Hepatocyte (in vitro differentiated cells): ENCODE results near the gene LBP. TPM values are rescaled to one million over a fixed set of nuclear protein-coding genes. Genes with fewer than 3 reads are reported as not detected.
"Not testable (repeated sequence)": the region's sequence is repeated elsewhere in the genome, so short reads cannot be mapped to it uniquely, and the experiment has no call there.

Source experiments
- DNase-seq: peaks from one replicate; pipeline ENCODE4 v3.0.0-alpha.2; 2016; ENCODE audit warnings: low spot score
- H2AFZ ChIP-seq: fragments of 200-600 bp; sonication (generic); 2 replicates; pipeline ENCODE4 v1.6.0; 2016; ENCODE audit warnings: antibody characterized with exemption, mild to moderate bottlenecking
- H3K27ac ChIP-seq: fragments of 200-600 bp; sonication (generic); 2 replicates; pipeline ENCODE4 v1.5.1; 2016; ENCODE audit warnings: mild to moderate bottlenecking
- H3K27me3 ChIP-seq: fragments of 200-600 bp; sonication (generic); 2 replicates; pipeline ENCODE4 v1.6.1; 2016
- H3K36me3 ChIP-seq: fragments of 200-600 bp; sonication (generic); replicated peaks from 2 replicates; pipeline ENCODE4 v1.5.1; 2016; ENCODE audit warnings: low read depth; ENCODE audit not compliant: insufficient read depth
- H3K4me1 ChIP-seq: fragments of 200-600 bp; sonication (generic); 2 replicates; pipeline ENCODE4 v1.5.1; 2016; ENCODE audit warnings: mild to moderate bottlenecking, moderate library complexity; ENCODE audit not compliant: insufficient read depth
- H3K4me2 ChIP-seq: fragments of 200-600 bp; sonication (generic); 2 replicates; pipeline ENCODE4 v1.6.0; 2016
- H3K4me3 ChIP-seq: fragments of 200-600 bp; sonication (generic); 2 replicates; pipeline ENCODE4 v1.5.1; 2016; ENCODE audit warnings: mild to moderate bottlenecking
- H3K79me2 ChIP-seq: fragments of 200-600 bp; sonication (generic); 2 replicates; pipeline ENCODE4 v1.6.0; 2017; ENCODE audit warnings: mild to moderate bottlenecking
- H3K9me2 ChIP-seq: fragments of 200-600 bp; sonication (generic); replicated peaks from 2 replicates; pipeline ENCODE4 v1.6.0; 2017; ENCODE audit warnings: mild to moderate bottlenecking; ENCODE audit not compliant: insufficient read depth
- H3K9me3 ChIP-seq: fragments of 200-600 bp; sonication (generic); 2 replicates; pipeline ENCODE4 v1.5.1; 2016; ENCODE audit warnings: low read depth, mild to moderate bottlenecking
- H4K20me1 ChIP-seq: fragments of 200-600 bp; sonication (generic); 2 replicates; pipeline ENCODE4 v1.6.0; 2016; ENCODE audit warnings: mild to moderate bottlenecking; ENCODE audit not compliant: insufficient read depth, poor library complexity, severe bottlenecking
- EZH2 ChIP-seq: fragments of 200-600 bp; sonication (generic); IDR thresholded peaks from 2 replicates; pipeline ENCODE4 v1.6.1; 2016; ENCODE audit warnings: antibody characterized with exemption, mild to moderate bottlenecking, borderline replicate concordance
- EZH2phosphoT487 ChIP-seq: fragments of 200-600 bp; sonication (generic); IDR thresholded peaks from one replicate; pipeline ENCODE4 v1.6.1; 2018; ENCODE audit warnings: antibody characterized with exemption, mild to moderate bottlenecking, low read depth, moderate library complexity; ENCODE audit not compliant: unreplicated experiment, severe bottlenecking
- WGBS: methylation state at CpG from one replicate; pipeline ENCODE4 v1.1.6; 2016; ENCODE audit warnings: low lambda C conversion rate; ENCODE audit errors: missing lambda C conversion rate; 5-methylcytosine and 5-hydroxymethylcytosine counted together
- polyA plus RNA-seq: library from polyadenylated mRNA; unstranded; fragments of >200 nt; fragmentation: Nextera tagmentation; extraction: Ambion mirVana; gene quantifications from 2 replicates; pipeline ENCODE4 v1.2.1, GENCODE V29; 2016
- total RNA-seq: library from RNA; depleted of rRNA; stranded (reverse); fragments of >200 nt; gene quantifications from 2 replicates; pipeline ENCODE4 v1.2.3, GENCODE V29; 2014
- TF ChIP-seq, protein P1 (sequence below): fragments of 200-600 bp; sonication (generic); IDR thresholded peaks from 2 replicates; pipeline ENCODE4 v1.5.1; 2016; ENCODE audit warnings: antibody characterized with exemption, mild to moderate bottlenecking; ENCODE audit not compliant: poor library complexity

LBP gene
- total and polyA plus RNA-seq, 2 experiments from 2014 or later = 57.2 to 71.5 TPM

DNA sequence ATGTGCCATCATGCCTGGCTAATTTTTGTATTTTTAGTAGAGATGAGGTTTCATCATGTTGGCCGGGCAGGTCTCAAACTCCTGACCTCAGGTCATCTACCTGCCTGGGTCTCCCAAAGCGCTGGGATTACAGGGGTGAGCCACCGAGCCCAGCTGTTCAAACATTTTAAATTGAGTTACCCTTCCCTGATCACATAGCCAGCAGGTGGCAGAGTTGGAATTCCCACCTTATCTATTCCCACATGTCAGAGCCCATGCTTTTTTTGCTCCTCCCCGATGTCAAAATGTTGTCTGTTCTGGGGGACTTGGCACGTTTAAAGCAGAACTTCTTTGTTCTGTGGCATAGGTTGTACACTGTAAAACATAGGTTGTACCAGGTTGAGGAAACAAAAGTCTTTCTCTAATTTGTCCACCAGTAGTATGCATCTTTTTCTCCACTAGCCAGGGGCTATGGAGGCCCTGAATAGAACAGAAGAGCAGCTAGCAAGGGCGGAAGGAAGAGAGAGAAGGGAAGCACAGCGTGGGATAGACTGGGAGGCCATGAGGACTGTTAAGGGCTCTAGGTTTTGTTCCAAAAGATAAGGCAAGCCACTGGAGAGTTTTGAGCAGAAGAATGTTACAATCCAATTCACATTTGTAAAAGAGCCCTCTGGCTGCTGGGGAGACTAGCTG, 7.3 kb upstream of the LBP start:
- no peak overlapping the region for H3K4me3 ChIP-seq
- H3K27ac ChIP-seq = no peak overlapping the region
- H3K4me2 ChIP-seq = no peak overlapping the region
- no peaks in the 10 kb centered on the region for H3K36me3 ChIP-seq
- H3K79me2 ChIP-seq = no peaks in the 10 kb centered on the region
- no peak overlapping the region for H2AFZ ChIP-seq
- 44% methylated on average over 7 of the region's 7 CpGs for WGBS
- H3K4me1 ChIP-seq = peaks cover 19% of the 10 kb centered on the region
- DNase-seq = peak; percentile 38
- no peak for TF ChIP-seq EZH2
- TF ChIP-seq, protein P1, sequence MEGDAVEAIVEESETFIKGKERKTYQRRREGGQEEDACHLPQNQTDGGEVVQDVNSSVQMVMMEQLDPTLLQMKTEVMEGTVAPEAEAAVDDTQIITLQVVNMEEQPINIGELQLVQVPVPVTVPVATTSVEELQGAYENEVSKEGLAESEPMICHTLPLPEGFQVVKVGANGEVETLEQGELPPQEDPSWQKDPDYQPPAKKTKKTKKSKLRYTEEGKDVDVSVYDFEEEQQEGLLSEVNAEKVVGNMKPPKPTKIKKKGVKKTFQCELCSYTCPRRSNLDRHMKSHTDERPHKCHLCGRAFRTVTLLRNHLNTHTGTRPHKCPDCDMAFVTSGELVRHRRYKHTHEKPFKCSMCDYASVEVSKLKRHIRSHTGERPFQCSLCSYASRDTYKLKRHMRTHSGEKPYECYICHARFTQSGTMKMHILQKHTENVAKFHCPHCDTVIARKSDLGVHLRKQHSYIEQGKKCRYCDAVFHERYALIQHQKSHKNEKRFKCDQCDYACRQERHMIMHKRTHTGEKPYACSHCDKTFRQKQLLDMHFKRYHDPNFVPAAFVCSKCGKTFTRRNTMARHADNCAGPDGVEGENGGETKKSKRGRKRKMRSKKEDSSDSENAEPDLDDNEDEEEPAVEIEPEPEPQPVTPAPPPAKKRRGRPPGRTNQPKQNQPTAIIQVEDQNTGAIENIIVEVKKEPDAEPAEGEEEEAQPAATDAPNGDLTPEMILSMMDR = peak; percentile 50
- H3K9me2 ChIP-seq = no peaks in the 10 kb centered on the region
- no peaks in the 10 kb centered on the region for H4K20me1 ChIP-seq
- peaks cover 3% of the 10 kb centered on the region for H3K9me3 ChIP-seq
- H3K27me3 ChIP-seq = no peaks in the 10 kb centered on the region

DNA sequence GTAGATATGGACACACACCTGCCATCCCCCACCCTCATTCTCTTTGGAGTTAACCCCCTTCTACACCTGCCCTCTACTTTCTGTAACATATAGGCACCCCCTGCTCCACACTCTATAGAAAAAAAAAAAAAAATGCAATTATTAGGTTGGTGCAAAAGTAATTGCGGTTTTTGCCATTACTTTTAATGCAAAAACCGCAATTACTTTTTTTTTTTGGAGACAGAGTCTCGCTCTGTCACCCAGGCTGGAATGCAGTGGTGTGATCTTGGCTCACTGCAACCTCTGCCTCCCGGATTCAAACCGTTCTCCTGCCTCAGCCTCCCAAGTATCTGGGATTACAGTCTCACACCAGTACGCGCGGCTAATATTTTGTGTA, 6.8 kb upstream of the LBP start:
- H3K79me2 ChIP-seq, H2AFZ ChIP-seq, H4K20me1 ChIP-seq, H3K36me3 ChIP-seq, DNase-seq, H3K27me3 ChIP-seq, H3K4me3 ChIP-seq, H3K9me3 ChIP-seq, H3K4me2 ChIP-seq, H3K27ac ChIP-seq, H3K9me2 ChIP-seq: not testable (repeated sequence)
- 92% methylated on average over 8 of the region's 8 CpGs for WGBS
- H3K4me1 ChIP-seq = peaks cover 20% of the 10 kb centered on the region

DNA sequence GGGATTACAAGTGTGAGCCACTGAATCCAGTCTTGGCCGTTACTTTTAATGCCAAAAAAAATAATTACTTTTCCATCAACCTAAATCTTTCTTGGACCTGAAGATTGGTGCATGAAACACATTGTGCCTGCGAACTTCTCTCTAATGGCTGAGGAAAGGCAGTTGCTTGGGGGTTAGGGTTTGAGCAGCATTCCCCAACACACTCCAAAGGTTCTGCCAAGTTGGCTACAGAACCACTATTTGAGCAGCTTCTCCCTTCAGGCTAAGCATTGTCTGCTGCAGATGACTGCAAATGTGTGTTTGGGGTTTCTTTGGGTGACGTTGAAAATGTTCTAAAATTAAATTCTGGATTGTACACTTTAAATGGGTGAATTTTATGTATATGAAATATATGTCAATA, 6.3 kb upstream of the LBP start:
- H3K4me2 ChIP-seq = no peak overlapping the region
- TF ChIP-seq, protein P1 = no peak
- no peak for TF ChIP-seq EZH2
- no peak for TF ChIP-seq EZH2phosphoT487

DNA sequence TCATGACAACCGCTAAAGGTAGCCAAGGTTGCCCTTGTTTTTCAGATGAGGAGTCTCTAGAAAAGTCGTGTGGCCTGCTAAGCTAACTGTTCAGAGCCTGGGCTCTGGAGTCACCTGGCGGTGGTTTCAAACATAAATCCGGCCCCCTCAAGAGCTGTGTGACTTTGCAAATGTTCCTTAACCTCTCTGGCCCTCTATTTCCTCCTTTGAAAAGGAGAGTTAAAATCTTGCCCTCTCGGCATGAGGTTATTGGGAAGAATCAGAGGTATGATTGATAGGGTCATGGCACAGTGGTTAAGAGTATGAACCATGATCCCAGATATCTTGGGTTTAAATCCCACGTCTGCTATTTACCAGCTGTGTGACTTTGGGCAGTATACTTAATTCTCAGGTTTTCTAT, 5.6 kb upstream of the LBP start:
- Histone ChIP-seq H2AFZ (no peak overlapping the region), H3K9me3 (peaks cover 3% of the 10 kb centered on the region), H3K36me3 (no peaks in the 10 kb centered on the region), H4K20me1 (no peaks in the 10 kb centered on the region), H3K4me1 (peaks cover 20% of the 10 kb centered on the region), H3K4me2 (no peak overlapping the region), H3K27ac (no peak overlapping the region), H3K9me2 (no peaks in the 10 kb centered on the region), H3K27me3 (no peaks in the 10 kb centered on the region), H3K4me3 (no peak overlapping the region), H3K79me2 (no peaks in the 10 kb centered on the region)
- TF ChIP-seq, protein P1 = no peak
- TF ChIP-seq EZH2phosphoT487 (no peak), EZH2 (no peak)
- WGBS = 86% methylated on average over 6 of the region's 6 CpGs
- DNase-seq = no peak

More for the DNA sequence above, 6.3 kb upstream of the LBP start:
- H3K27ac ChIP-seq = no peak overlapping the region
- no peaks in the 10 kb centered on the region for H3K36me3 ChIP-seq
- DNase-seq = no peak
- no peaks in the 10 kb centered on the region for H4K20me1 ChIP-seq
- H3K4me3 ChIP-seq = no peak overlapping the region
- WGBS = 81% methylated on average over 3 of the region's 3 CpGs
- H3K27me3 ChIP-seq = no peaks in the 10 kb centered on the region
- H2AFZ ChIP-seq = no peak overlapping the region
- H3K9me2 ChIP-seq = no peaks in the 10 kb centered on the region
- H3K4me1 ChIP-seq = peaks cover 20% of the 10 kb centered on the region
- H3K9me3 ChIP-seq = peaks cover 3% of the 10 kb centered on the region
- no peaks in the 10 kb centered on the region for H3K79me2 ChIP-seq
